HG03060 (cell line): Measurements from ENCODE around the gene ANKRD18A.
"Not testable (repeated sequence)": the region's sequence is repeated elsewhere in the genome, so short reads cannot be mapped to it uniquely, and the experiment has no call there.

Experiments
- ATAC-seq: cut with Tn5 transposase; IDR thresholded peaks from one replicate; pipeline ENCODE4 v1.9.1; 2021; ENCODE audit warnings: low read depth, moderate number of reproducible peaks; ENCODE audit not compliant: unreplicated experiment

ANKRD18A gene

GRCh38 chr9:38546497-38547163 is 73.8 kb downstream of the ANKRD18A start:
- ATAC-seq, result not testable (repeated sequence)

GRCh38 chr9:38540535-38540934 is 79.9 kb downstream of the ANKRD18A start:
- not testable (repeated sequence) for ATAC-seq

- no peak for ATAC-seq
These were observed 91.1 kb downstream of the ANKRD18A start for GRCh38 chr9:38529317-38529716.

GRCh38 chr9:38527503-38527902 is 92.9 kb downstream of the ANKRD18A start:
- ATAC-seq, result no peak

- no peak for ATAC-seq
These were observed 93.8 kb downstream of the ANKRD18A start for GRCh38 chr9:38526591-38526990.

GRCh38 chr9:38523121-38523520 is 97.3 kb downstream of the ANKRD18A start:
- no peak for ATAC-seq

GRCh38 chr9:38521762-38522161 is 98.6 kb downstream of the ANKRD18A start:
- no peak for ATAC-seq
